HG02885 (cell line): ENCODE data around the gene ALDH18A1.
"Not testable (repeated sequence)": the region's sequence is repeated elsewhere in the genome, so short reads cannot be mapped to it uniquely, and the experiment has no call there.

ENCODE experiments used
- ATAC-seq: cut with Tn5 transposase; IDR thresholded peaks from one replicate; pipeline ENCODE4 v1.9.1; 2021; ENCODE audit warnings: mild to moderate bottlenecking; ENCODE audit not compliant: unreplicated experiment, poor library complexity

Gene ALDH18A1

DNA sequence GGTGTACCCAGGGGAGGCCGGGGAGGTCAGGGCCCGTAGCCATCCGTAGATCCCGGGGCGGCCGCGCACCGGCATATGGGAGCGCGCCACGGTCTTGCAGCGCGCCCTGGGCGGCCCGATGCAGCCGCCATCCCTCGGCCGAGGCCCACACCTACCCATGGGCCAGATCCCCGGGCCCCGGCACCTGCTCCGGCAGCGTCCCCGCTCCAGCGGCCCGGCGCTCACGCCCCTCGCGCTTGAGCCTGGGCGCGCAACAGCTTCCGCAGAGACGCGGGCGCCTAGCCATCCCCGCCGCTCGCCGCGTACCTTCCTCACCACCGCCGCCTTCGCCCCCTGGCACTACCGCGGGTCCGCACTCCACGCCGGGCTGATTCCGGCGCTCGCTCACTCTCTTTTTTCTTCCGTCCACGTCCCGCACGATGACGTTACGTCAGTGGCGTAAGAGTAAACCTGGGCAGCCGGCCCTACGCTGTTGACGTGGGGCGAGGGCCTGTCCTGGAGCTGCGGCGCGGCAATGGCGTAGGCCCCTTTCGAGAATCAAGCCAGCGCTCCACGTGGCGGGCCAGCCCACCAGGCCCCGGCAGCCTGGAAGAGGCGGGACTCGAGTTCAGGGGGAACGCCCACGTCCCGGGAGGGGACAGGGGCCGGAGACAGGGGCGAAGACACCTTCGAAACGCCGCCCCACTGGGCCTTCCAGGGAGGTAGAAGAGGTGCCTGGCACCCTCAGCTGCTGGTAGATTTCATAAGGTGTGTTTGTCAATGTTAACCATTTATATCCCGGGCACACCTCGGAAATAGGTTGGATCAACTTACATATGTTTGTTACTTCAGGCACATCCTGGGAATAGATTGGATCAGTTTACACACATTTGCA is at the start of gene ALDH18A1:
TSS of gene ALDH18A1 (minus strand) at position 421 of the 874 bp plus-strand sequence. CDS start 3,334 bp downstream, outside the sequence.
- peak; percentile 89 for ATAC-seq

DNA sequence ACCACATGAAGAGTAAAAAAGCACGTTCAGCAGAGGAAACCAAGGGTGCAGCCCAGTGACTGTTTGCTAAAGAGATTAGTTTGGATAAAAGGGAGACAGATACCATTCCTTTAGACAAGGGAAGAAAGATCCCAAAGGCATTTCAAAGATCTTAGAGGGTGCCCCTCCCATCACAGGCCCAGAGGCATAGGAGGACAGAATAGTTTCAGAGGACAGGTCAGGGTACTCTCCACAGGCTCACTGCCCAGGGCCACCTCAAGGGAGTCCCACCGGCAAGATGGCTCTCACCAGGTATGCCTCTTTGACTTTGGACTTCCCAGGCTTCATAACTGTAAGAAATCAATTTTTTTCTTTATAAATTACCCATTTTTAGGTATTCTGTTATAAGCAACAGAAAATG is 41.9 kb upstream of the ALDH18A1 start:
- ATAC-seq, result no peak

DNA sequence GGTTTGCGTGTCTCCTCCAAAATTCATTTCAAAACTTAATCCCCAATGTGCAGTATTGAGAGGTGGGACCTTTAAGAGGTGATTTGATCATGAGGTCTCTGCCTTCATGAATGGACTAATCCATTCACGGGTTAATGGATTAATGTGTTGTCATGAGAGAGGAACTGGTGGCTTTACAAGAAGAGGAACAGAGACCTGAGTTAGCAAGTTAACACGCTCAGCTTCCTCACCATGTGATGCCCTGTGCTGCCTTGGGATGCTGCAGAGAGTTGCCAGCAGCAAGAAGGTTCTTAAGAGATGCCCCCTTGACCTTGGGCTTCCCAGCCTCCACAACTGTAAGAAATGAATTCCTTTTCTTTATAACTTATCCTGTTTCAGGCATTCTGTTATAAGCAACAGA is 40.9 kb upstream of the ALDH18A1 start:
- ATAC-seq, result no peak

DNA sequence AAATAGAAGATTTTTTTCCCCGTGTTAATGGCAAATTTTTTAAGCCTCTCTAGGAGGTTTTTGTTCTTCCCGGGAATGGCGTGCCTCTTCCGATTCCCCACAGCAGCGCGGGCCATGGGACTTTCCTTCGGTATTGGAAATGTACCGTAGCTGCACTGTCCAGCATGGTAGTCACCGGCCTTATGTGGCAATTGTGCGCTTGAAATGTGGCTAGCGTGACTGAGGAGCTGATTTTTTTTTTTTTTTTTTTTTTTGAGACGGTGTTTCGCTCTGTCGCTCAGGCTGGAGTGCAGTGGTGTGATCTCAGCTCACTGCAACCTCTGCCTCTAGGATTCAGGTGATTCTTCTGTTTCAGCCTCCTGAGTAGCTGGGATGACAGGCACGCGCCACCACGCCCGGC is 38.2 kb upstream of the ALDH18A1 start:
- ATAC-seq, result no peak

DNA sequence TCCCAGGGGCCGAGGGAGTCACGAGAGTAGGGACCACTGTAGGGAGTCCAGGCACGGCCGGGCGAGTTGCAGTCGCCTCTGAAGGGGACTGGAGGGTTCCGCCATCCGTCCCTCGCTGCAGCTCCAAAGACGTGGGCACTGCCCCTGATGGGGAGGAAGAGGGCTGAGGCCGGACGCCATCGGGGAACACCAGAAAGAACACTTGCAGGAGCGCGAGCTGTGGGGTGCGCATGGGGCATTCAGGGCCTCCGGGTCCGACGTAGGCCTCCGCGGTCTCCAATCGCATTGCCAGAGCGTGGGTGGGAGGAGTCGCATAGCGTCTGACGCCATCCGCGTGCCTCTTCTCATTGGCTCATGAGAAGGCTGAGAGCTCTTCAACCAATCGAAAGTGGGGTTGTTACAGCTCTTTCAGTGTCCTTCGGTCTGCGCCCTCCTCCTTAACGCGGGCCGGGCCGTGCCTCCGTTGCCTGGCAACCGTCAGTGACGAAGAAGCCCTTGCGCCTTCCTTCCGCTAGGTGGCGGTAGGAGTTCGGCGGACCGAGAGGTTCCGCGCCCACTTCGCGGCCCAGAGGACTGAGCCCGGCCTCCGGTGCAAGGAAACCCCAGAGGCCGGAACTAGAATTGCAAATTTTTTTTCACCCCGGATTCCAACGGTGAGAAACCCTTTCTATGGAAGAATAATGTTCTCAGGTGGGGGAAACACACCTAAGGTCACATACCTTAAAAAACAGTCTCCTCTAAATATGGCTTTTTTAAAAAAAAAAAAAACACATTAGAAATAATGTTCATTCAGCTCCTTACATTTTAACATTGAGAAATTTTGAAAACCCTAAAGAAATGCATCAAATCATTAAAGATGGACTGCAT is 37.4 kb upstream of the ALDH18A1 start, which contains the start of gene TCTN3:
TSS of gene TCTN3 (minus strand) at position 260 of the 867 bp plus-strand sequence. CDS start at position 232, 28 bp downstream.
- peak; percentile 99 for ATAC-seq

GRCh38 chr10:95693071-95693667 is 36.7 kb upstream of the ALDH18A1 start:
- ATAC-seq, result no peak

DNA sequence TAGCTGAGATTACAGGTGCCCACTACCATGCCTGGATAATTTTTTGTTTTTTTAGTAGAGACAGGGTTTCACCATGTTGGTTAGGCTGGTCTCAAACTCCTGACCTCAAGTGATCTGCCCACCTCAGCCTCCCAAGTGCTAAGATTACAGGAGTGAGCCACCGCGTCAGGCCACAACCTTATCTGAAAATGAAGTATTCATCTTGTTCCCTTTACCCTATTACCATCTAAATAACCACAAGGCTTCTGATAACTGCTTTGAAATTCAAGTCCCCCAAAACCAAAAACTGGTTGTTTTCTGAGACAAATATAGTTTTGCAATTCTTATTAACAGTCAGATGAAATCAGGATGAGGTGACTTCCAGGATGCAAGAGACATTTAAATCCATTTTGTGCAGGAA is 34.8 kb upstream of the ALDH18A1 start:
- no peak for ATAC-seq

- no peak for ATAC-seq
Observed at GRCh38 chr10:95688648-95689047, 32.1 kb upstream of the ALDH18A1 start.

GRCh38 chr10:95683966-95684365 is 27.5 kb upstream of the ALDH18A1 start:
- ATAC-seq, result no peak

DNA sequence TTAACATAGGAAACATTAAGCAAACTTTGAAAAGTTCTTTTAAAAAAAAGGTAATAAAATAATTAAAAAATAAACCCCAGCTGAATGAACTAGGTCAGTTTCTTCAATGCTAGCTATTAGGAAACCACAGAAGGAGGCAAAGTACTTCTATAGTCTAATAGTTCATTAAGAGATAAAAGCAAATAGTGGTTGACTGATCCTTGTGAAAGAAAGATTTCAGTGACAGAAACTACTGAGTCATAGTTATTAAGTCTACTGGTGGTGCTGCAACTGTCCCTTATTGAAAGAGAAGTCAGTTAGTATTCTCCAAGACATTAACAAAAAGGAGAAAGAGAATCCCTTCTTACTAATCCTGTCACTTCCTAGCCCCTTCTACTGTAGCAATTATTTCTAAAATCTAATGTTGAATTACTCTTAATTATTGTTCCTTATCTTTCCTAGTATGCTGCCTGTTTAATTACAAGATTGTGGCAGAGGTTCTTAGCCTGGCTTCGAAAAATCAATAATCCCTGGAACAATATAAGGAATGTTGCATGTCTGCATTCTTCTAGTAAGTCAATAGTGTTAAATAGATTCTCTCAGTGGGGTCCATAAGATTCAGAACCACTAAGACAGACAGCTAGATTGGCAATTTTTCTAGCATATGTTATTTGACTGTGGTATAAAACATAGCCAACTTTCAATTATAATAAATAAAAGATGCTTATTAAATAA is 19.0 kb upstream of the ALDH18A1 start:
- ATAC-seq, result no peak

DNA sequence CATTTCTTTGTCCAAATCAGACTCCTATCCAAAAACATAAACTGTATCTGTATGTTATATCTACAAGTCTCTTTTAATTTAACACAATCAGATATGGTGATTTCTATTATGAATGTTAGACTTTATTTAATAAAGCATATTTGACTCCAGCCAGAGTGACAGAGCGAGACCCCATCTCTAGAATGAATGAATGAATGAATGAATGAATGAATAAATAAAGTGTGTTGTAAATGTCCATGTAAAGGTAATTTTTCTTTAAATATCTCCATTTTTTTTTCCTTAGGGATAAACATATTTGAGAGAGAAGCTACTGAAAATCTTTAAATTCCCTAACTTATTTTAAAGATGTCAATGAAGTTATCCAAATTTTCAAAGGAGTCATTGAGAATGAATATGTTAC is 18.1 kb upstream of the ALDH18A1 start:
- ATAC-seq, result no peak

DNA sequence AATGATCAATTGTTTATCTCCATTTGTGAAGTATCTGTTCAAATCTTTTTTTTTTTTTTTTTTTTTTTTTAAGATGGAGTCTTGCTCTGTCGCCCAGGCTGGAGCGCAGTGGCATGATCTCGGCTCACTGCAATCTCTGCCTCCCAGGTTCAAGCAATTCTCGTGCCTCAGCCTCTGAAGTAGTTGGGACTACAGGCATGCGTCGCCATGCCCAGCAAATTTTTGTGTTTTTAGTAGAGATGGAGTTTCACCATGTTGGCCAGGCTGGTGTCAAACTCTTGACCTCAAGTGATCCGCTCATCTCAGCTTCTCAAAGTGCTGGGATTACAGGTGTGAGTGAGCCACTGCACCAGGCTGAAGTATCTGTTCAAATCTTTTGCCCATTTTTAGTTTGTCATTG is 16.1 kb upstream of the ALDH18A1 start:
- ATAC-seq, result not testable (repeated sequence)

DNA sequence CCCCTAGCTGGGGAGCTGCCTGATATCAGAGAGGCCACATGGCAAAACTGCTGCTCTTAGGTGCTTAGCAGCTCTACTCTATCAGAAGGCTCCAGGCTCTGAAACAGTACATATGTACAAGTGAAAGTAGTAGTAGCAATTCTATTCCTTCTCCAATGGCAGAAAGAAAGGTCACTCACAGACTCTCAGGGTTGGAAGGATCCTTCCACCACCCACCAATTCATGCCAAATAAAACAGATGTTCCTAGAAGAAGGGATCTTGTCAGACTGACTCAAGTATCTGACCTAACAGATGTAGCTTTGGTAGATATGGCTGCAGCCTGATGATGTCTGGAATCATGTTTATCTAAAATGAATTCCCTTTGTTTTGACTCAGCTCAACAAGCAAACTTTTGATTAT is 8.0 kb upstream of the ALDH18A1 start:
- ATAC-seq, result no peak

- ATAC-seq, result no peak
Observed at GRCh38 chr10:95663496-95663895, 7.0 kb upstream of the ALDH18A1 start.

- ATAC-seq, result no peak
Observed at GRCh38 chr10:95661818-95662217, 5.3 kb upstream of the ALDH18A1 start.

- no peak for ATAC-seq
Observed at GRCh38 chr10:95660283-95660682, 3.8 kb upstream of the ALDH18A1 start.

- no peak for ATAC-seq
Observed at GRCh38 chr10:95657250-95657649, 739 bp upstream of the ALDH18A1 start.

DNA sequence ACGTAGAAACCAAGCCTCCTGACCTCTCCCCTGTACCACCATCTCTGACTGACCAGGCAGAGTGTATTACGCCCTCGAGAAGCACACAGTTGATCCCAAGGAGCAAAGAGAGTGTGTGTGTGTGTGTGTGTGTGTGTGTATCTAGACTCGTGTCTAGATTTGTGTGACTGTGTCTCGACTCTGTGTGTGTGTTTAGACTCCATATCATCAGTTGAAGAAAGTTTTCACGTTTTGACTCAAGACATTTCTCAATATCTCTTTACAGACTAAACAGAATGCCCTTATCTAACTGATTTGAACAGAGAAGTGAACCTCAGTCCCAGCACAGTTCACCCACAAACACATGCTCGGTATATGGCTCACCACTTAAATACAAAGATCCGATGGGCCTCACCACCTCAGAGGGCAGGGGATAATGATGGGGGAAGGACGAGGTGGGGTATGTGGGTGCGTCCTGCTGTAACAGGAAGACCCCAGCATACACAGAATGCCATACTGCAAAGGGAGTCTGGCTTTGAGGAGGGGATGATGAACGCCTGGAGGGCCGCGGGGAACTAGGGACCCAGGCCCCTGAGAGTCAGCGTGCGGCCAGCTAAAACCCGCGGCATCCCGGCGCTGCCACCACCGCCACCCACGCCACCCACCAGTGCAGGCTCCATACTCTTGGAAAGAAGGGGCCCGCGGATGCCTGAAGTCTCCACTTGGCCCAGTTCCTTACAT is 780 bp downstream of the ALDH18A1 start:
- ATAC-seq, result peak; percentile 17

DNA sequence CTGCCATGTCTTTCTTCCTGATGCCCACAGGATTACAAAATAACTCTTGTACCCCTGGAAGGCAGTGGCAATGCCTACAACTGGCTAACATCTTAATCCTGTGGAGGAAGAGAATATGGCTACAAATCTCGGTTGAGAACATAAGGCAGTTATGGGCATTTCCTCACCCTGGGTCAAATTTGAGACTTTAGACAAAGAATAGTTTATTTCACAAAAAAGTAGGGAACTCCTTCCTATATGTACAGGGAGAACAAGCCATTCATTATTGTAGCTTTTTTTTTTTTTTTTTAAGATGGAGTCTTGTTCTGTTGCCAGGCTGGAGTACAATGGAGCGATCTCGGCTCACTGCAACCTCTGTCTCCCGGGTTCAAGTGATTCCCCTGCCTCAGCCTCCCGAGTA is 2.6 kb downstream of the ALDH18A1 start:
- ATAC-seq, result no peak
